H1 (cell line): Measurements from ENCODE around the gene MLYCD. TPM values are rescaled to one million over a fixed set of nuclear protein-coding genes. Genes with fewer than 3 reads are reported as not detected.

Experiments used
- BACH1 ChIP-seq: IDR thresholded peaks from 2 replicates; pipeline ENCODE4 v1.6.1; 2012; ENCODE audit warnings: low read length, improper control_type of control experiment
- HDAC2 ChIP-seq, 2 experiments: fragments of 300-600 bp in 1 of 2; sonication (generic) in 1 of 2; IDR thresholded peaks; 2 replicates each; pipeline ENCODE4 v1.6.1; 2011 to 2012; ENCODE audit warnings: low read depth in 2 of 2, low read length in 2 of 2, mild to moderate bottlenecking in 2 of 2, moderate library complexity in 2 of 2, borderline replicate concordance in 1 of 2, inconsistent platforms in 1 of 2
- JUN ChIP-seq: IDR thresholded peaks from 2 replicates; pipeline ENCODE4 v1.6.1; 2011; ENCODE audit warnings: low read depth, mild to moderate bottlenecking, improper control_type of control experiment, low read length
- RFX5 ChIP-seq: IDR thresholded peaks from 2 replicates; pipeline ENCODE4 v1.6.1; 2011; ENCODE audit warnings: low read depth, low read length, improper control_type of control experiment, borderline replicate concordance
- RXRA ChIP-seq: IDR thresholded peaks from 2 replicates; pipeline ENCODE4 v1.6.1; 2011; ENCODE audit warnings: low read depth, mild to moderate bottlenecking, low read length, moderate library complexity; ENCODE audit not compliant: insufficient read depth
- SAP30 ChIP-seq: fragments of 300-600 bp; sonication (generic); IDR thresholded peaks from 2 replicates; pipeline ENCODE4 v1.7.1; 2012; ENCODE audit warnings: low read length, moderate library complexity, mild to moderate bottlenecking, inconsistent platforms; ENCODE audit not compliant: insufficient read depth, insufficient replicate concordance
- SP1 ChIP-seq: IDR thresholded peaks from 2 replicates; pipeline ENCODE4 v1.6.1; 2011; ENCODE audit warnings: low read depth, low read length
- SP2 ChIP-seq: IDR thresholded peaks from 2 replicates; pipeline ENCODE4 v1.6.1; 2012; ENCODE audit warnings: mild to moderate bottlenecking, low read length, inconsistent platforms
- SRF ChIP-seq: IDR thresholded peaks from 2 replicates; pipeline ENCODE4 v1.6.1; 2011; ENCODE audit warnings: mild to moderate bottlenecking, low read depth, low read length, moderate library complexity
- YY1 ChIP-seq: IDR thresholded peaks from 2 replicates; pipeline ENCODE4 v1.6.1; 2011; ENCODE audit warnings: low read depth, mild to moderate bottlenecking, low read length
- ZNF274 ChIP-seq: IDR thresholded peaks from 2 replicates; pipeline ENCODE4 v1.7.0; 2012; ENCODE audit warnings: low read length, borderline replicate concordance; ENCODE audit errors: extremely low read depth
- polyA plus RNA-seq, 7 experiments: library from polyadenylated mRNA; depleted of rRNA in 3 of 7; stranded (reverse) in 5 of 7; unstranded in 2 of 7; fragments of >200 nt in 5 of 7; fragments of 200-250 nt in 2 of 7; gene quantifications; 1 replicate in 5 of 7; 2 replicates in 1 of 7; 4 replicates in 1 of 7; pipeline versions ENCODE4 v1.2.1 to v1.2.3, GENCODE V29; 2011 to 2013; ENCODE audit warnings: missing spikeins in 2 of 7, mixed read lengths in 2 of 7
- total RNA-seq: library from RNA; stranded (reverse); fragmentation: NEBNext Ultra II Directional; extraction: Animal tissue kit (Norgen Biotek cat#: 25700); gene quantifications from 2 replicates; pipeline ENCODE4 v1.2.1, GENCODE V29; 2021
- TF ChIP-seq, protein P1 (sequence below): fragments of 300-600 bp; sonication (generic); IDR thresholded peaks from 2 replicates; pipeline ENCODE4 v1.7.1; 2012; ENCODE audit warnings: low read length, moderate library complexity, mild to moderate bottlenecking, inconsistent platforms; ENCODE audit not compliant: insufficient replicate concordance

Gene MLYCD
- total and polyA plus RNA-seq, 2 of the 8 experiments (the other 6 are each of a cell fraction or from before 2014, with no cell fraction given), result 3.7 to 7.0 TPM

- TF ChIP-seq, protein P1, sequence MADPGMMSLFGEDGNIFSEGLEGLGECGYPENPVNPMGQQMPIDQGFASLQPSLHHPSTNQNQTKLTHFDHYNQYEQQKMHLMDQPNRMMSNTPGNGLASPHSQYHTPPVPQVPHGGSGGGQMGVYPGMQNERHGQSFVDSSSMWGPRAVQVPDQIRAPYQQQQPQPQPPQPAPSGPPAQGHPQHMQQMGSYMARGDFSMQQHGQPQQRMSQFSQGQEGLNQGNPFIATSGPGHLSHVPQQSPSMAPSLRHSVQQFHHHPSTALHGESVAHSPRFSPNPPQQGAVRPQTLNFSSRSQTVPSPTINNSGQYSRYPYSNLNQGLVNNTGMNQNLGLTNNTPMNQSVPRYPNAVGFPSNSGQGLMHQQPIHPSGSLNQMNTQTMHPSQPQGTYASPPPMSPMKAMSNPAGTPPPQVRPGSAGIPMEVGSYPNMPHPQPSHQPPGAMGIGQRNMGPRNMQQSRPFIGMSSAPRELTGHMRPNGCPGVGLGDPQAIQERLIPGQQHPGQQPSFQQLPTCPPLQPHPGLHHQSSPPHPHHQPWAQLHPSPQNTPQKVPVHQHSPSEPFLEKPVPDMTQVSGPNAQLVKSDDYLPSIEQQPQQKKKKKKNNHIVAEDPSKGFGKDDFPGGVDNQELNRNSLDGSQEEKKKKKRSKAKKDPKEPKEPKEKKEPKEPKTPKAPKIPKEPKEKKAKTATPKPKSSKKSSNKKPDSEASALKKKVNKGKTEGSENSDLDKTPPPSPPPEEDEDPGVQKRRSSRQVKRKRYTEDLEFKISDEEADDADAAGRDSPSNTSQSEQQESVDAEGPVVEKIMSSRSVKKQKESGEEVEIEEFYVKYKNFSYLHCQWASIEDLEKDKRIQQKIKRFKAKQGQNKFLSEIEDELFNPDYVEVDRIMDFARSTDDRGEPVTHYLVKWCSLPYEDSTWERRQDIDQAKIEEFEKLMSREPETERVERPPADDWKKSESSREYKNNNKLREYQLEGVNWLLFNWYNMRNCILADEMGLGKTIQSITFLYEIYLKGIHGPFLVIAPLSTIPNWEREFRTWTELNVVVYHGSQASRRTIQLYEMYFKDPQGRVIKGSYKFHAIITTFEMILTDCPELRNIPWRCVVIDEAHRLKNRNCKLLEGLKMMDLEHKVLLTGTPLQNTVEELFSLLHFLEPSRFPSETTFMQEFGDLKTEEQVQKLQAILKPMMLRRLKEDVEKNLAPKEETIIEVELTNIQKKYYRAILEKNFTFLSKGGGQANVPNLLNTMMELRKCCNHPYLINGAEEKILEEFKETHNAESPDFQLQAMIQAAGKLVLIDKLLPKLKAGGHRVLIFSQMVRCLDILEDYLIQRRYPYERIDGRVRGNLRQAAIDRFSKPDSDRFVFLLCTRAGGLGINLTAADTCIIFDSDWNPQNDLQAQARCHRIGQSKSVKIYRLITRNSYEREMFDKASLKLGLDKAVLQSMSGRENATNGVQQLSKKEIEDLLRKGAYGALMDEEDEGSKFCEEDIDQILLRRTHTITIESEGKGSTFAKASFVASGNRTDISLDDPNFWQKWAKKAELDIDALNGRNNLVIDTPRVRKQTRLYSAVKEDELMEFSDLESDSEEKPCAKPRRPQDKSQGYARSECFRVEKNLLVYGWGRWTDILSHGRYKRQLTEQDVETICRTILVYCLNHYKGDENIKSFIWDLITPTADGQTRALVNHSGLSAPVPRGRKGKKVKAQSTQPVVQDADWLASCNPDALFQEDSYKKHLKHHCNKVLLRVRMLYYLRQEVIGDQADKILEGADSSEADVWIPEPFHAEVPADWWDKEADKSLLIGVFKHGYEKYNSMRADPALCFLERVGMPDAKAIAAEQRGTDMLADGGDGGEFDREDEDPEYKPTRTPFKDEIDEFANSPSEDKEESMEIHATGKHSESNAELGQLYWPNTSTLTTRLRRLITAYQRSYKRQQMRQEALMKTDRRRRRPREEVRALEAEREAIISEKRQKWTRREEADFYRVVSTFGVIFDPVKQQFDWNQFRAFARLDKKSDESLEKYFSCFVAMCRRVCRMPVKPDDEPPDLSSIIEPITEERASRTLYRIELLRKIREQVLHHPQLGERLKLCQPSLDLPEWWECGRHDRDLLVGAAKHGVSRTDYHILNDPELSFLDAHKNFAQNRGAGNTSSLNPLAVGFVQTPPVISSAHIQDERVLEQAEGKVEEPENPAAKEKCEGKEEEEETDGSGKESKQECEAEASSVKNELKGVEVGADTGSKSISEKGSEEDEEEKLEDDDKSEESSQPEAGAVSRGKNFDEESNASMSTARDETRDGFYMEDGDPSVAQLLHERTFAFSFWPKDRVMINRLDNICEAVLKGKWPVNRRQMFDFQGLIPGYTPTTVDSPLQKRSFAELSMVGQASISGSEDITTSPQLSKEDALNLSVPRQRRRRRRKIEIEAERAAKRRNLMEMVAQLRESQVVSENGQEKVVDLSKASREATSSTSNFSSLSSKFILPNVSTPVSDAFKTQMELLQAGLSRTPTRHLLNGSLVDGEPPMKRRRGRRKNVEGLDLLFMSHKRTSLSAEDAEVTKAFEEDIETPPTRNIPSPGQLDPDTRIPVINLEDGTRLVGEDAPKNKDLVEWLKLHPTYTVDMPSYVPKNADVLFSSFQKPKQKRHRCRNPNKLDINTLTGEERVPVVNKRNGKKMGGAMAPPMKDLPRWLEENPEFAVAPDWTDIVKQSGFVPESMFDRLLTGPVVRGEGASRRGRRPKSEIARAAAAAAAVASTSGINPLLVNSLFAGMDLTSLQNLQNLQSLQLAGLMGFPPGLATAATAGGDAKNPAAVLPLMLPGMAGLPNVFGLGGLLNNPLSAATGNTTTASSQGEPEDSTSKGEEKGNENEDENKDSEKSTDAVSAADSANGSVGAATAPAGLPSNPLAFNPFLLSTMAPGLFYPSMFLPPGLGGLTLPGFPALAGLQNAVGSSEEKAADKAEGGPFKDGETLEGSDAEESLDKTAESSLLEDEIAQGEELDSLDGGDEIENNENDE, result no peak
- TF ChIP-seq HDAC2 (IDR thresholded peaks at IDR 0.05; ENCODE audit: borderline replicate concordance in 1 of 2, low read depth in 2 of 2, low read length in 2 of 2), result no peak
- no peak for TF ChIP-seq SRF
- TF ChIP-seq BACH1, result no peak
- TF ChIP-seq YY1, result no peak
- no peak for TF ChIP-seq JUN
- TF ChIP-seq RFX5, result no peak
- TF ChIP-seq SAP30, result no peak
- no peak for TF ChIP-seq SP2
- no peak for TF ChIP-seq RXRA
- TF ChIP-seq ZNF274, result no peak
- TF ChIP-seq SP1, result no peak
- TF ChIP-seq, all 59 proteins: peak for 0
Measured at GRCh38 chr16:83854420-83854819, 44.5 kb upstream of the MLYCD start (continued).
